GM13977 (cell line): Measurements from ENCODE around the gene DGCR2.

Experiments
- DNase-seq: peaks from one replicate; pipeline ENCODE4 v3.0.0; 2012; ENCODE audit warnings: low spot score
- in situ Hi-C: fragments of 300-500 bp; cut with MboI; formaldehyde crosslinking; loops from one replicate; pipeline ENCODE4 v1.12.0; 2022; ENCODE audit warnings: low sequenced_read_pairs, low pct_unique_long_range_greater_than_20kb, mixed read lengths, inconsistent platforms; ENCODE audit not compliant: unreplicated experiment
- TF ChIP-seq, protein P1 (sequence below): IDR thresholded peaks from 2 replicates; pipeline ENCODE4 v1.5.1; 2012; ENCODE audit warnings: mild to moderate bottlenecking, control low read depth; ENCODE audit not compliant: insufficient read depth; ENCODE audit errors: extremely low read depth, missing control alignments

The DGCR2 gene

DNA sequence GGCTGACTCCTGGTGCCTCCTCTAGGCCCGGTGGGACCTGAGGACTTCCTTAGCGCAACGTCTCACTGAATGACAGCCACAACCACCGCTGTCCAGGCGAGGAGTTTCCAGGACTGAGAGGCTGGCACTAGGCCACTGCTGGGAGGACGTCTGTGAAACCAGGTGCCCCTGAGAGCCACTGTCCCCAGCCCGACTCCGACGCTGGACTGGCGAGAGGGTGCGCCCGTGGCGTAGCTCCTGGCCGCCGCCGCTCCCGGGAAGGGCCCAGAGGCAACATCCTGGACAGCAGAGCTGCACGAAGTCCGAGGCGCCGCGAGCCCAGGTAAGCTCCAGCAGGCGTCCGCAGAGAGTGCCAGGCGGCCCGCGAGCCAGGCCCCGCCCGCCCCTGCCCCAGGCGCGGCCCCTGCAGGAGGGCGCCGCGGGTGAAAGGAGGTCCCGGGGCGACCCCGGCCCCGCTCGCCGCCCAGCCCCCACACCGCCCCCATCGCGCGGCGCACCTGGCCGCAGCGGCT is 525 bp downstream of the DGCR2 start:
- TF ChIP-seq, protein P1, sequence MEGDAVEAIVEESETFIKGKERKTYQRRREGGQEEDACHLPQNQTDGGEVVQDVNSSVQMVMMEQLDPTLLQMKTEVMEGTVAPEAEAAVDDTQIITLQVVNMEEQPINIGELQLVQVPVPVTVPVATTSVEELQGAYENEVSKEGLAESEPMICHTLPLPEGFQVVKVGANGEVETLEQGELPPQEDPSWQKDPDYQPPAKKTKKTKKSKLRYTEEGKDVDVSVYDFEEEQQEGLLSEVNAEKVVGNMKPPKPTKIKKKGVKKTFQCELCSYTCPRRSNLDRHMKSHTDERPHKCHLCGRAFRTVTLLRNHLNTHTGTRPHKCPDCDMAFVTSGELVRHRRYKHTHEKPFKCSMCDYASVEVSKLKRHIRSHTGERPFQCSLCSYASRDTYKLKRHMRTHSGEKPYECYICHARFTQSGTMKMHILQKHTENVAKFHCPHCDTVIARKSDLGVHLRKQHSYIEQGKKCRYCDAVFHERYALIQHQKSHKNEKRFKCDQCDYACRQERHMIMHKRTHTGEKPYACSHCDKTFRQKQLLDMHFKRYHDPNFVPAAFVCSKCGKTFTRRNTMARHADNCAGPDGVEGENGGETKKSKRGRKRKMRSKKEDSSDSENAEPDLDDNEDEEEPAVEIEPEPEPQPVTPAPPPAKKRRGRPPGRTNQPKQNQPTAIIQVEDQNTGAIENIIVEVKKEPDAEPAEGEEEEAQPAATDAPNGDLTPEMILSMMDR = no peak
- peak; percentile 64 for DNase-seq
- in situ Hi-C loops = no loop called here

DNA sequence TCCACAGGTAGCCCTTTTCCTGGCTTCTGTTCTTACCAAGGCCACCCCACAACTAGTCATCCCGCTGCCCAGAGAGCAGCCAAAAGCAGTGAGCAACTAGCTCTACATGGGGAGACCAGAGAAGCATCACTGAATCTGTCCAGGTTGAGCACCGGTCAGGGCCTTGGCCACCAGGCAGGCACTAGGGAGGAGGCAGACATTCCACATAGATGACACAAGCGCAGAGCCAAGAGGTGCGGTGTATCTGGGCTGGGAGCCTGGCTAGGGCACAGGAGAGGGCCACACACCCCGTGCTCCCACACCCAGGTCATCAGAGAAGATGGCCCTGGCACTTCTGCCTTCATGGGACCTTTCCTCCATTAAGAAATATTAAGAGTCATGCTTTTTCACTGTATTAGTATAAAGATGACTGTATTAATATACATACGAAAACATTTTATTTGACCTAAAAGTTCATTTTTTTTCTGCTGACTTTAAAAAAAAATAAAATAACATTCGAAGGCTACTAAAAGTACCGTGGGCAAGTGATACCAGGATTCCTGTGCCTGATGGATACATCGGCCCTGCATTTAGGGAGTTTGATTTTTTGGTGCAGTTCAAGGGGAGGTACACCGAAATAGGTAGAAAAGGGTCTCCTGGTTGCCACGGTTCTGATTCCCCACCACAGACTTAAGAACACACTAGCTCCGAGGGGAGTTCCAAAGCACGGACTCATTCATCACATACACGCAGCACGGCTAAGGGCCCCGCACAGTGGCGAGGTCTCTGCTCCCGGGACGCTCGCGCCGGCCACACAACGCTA is 1.2 kb downstream of the DGCR2 start:
- in situ Hi-C loops = no loop called here
- TF ChIP-seq, protein P1 = no peak
- DNase-seq = no peak

- no peak for DNase-seq
- TF ChIP-seq, protein P1 = no peak
- in situ Hi-C loops = no loop called here
Measured at GRCh38 chr22:19119949-19120348, 2.3 kb downstream of the DGCR2 start.

GRCh38 chr22:19118329-19118880 is 3.8 kb downstream of the DGCR2 start:
- DNase-seq = no peak
- TF ChIP-seq, protein P1 = no peak
- in situ Hi-C loops = no loop called here

DNA sequence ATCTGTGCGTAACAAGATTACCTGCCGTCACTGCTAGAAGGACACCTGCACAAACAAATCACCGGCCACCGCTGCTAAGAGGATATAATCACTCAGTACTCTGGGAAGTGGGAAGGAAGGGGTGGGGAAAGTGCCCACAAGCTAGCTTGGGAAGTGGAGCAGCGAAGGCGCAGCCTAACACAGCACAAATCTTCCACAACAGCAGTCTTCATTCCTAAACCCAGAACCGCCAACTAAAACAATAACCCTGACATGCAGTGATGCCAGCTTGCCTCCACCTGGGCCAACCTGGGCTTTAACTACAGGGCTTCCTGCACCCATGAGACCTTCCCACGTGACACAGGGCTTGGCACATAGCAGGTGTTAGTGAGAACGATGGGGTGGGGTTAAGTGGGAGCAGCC is 5.1 kb downstream of the DGCR2 start:
- in situ Hi-C loops = no loop called here
- TF ChIP-seq, protein P1 = no peak
- no peak for DNase-seq

DNA sequence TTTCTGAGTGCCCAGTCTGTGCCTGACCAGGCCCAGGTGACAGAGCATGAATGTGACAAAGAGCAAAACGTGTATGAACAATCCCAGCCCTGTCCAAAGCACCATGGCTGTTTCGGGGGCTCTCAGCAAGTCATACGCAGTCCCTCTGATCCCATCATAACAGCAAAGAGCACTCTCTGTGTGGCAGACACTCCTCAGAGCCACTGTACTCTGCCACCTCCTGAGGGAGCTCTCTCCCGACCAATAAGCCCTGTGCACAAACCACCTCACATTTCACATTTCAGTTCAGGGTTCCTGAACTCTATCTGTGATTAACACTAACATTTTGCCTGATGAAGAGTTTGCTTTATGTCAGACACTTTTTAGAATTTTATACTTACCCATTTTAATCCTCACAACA is 6.6 kb downstream of the DGCR2 start:
- TF ChIP-seq, protein P1 = peak; percentile 58
- DNase-seq = peak; percentile 32
- in situ Hi-C loops = no loop called here
